ENCODE data around the gene DBP. TPM values are rescaled to one million over a fixed set of nuclear protein-coding genes. Genes with fewer than 3 reads are reported as not detected.

Gene DBP
- total RNA-seq, 1 experiment from 2014 or later = 12.6 TPM

DNA sequence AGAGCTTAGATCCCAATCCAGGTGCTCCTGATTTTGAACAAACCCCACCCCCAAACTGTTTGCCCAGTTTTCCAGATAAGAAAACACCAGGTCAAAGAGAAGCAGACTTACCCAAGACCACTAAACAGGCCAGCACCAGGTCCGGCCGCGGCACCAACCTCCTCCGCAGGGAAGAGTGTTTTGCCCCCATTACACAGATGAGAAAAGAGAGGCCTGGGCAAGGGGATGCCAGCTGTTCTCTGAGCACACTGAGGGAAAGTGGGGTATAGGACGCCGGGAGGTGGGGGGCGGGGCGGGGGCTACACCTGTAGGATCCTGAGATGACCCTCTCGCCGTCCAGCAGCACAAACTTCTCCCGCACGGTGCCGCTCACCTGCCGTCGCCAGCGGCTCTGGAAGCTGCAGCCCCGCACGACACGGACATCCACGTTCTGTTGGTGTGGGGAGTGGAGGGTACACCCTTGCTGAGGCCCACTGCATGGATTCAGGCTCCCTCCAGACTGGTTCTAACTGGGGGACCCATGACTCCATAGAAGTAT, 27.5 kb downstream of the DBP start:
- Histone ChIP-seq H3K9ac (ENCODE audit: extremely low read depth, insufficient read length, low read length) (no peak overlapping the region), H3T11ph (ENCODE audit: low read length) (no peak overlapping the region), H2BK20ac (ENCODE audit: low read depth, low read length, poor library complexity, severe bottlenecking) (no peak overlapping the region), H3K4me1 (ENCODE audit: insufficient read depth, low read length) (peaks cover 3% of the 10 kb centered on the region; the same call in 1 of the 2 replicates), H4K5ac (ENCODE audit: insufficient read length, low read depth, low read length) (no peak overlapping the region), H3K56ac (ENCODE audit: insufficient read length, low read depth, low read length) (no peak overlapping the region), H3K9me3 (ENCODE audit: control insufficient read depth, low read depth, low read length) (no peaks in the 10 kb centered on the region), H2BK5ac (ENCODE audit: insufficient read length, low read length) (no peak overlapping the region), H2BK120ac (ENCODE audit: low read depth, low read length, poor library complexity, severe bottlenecking) (no peak overlapping the region), H2BK12ac (ENCODE audit: insufficient read length, low read depth, low read length) (no peak overlapping the region), H3K23me2 (ENCODE audit: insufficient read length, low read depth, low read length, poor library complexity, severe bottlenecking) (no peaks in the 10 kb centered on the region), H3K79me1 (ENCODE audit: insufficient read depth, low read depth, low read length, poor library complexity, severe bottlenecking) (no peaks in the 10 kb centered on the region), H3K27ac (ENCODE audit: insufficient read length, low read depth, low read length) (no peak overlapping the region), H3K23ac (ENCODE audit: insufficient read length, low read depth, low read length) (no peak overlapping the region), H2BK15ac (ENCODE audit: low read depth, low read length) (no peak overlapping the region), H4K20me1 (ENCODE audit: control insufficient read depth, insufficient read depth, insufficient read length) (no peaks in the 10 kb centered on the region), H3K27me3 (ENCODE audit: insufficient read depth, low read length) (no peaks in the 10 kb centered on the region), H4K91ac (ENCODE audit: insufficient read length, low read depth, low read length) (no peak overlapping the region), H3K18ac (ENCODE audit: insufficient read length, low read depth, low read length) (no peak overlapping the region), H3K4ac (ENCODE audit: low read depth, low read length) (no peak overlapping the region), H4K8ac (replicated peaks; ENCODE audit: insufficient read length, low read depth, low read length) (no peak overlapping the region), H2AK5ac (ENCODE audit: insufficient read length, low read length) (no peak overlapping the region), H3K79me2 (ENCODE audit: insufficient read depth, low read length) (no peaks in the 10 kb centered on the region), H2AFZ (ENCODE audit: low read length) (no peak overlapping the region), H3K4me2 (ENCODE audit: insufficient read depth, insufficient read length, low read length) (no peak overlapping the region), H3K14ac (ENCODE audit: insufficient read depth, low read length) (no peak overlapping the region)
- no peak overlapping the region for H3K27ac Mint-ChIP-seq
- TF ChIP-seq, protein P1, sequence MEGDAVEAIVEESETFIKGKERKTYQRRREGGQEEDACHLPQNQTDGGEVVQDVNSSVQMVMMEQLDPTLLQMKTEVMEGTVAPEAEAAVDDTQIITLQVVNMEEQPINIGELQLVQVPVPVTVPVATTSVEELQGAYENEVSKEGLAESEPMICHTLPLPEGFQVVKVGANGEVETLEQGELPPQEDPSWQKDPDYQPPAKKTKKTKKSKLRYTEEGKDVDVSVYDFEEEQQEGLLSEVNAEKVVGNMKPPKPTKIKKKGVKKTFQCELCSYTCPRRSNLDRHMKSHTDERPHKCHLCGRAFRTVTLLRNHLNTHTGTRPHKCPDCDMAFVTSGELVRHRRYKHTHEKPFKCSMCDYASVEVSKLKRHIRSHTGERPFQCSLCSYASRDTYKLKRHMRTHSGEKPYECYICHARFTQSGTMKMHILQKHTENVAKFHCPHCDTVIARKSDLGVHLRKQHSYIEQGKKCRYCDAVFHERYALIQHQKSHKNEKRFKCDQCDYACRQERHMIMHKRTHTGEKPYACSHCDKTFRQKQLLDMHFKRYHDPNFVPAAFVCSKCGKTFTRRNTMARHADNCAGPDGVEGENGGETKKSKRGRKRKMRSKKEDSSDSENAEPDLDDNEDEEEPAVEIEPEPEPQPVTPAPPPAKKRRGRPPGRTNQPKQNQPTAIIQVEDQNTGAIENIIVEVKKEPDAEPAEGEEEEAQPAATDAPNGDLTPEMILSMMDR (conservative IDR thresholded peaks at IDR 0.05) = no peak
- no peak overlapping the region for H3K4me3 Mint-ChIP-seq
- peaks cover 5 to 20% (median 11%) of the 10 kb centered on the region in 3 experiments; a peak in 5 of 7 replicates for H3K36me3 Mint-ChIP-seq (ENCODE audit: insufficient read depth in 1 of 3, low read depth in 3 of 3)
- H3K27me3 Mint-ChIP-seq (ENCODE audit: low read depth) = no peaks in the 10 kb centered on the region; the same call in 1 of the 2 replicates
- H3K4me1 Mint-ChIP-seq = peaks cover 11 to 15% of the 10 kb centered on the region in 2 experiments
- DNase-seq = peak; percentile 26
- no CpG with 5 or more reads among the region's 20 CpGs for WGBS (ENCODE audit: extremely low coverage, insufficient read length, low lambda C conversion rate)
- no peaks in the 10 kb centered on the region; a peak in 1 of 5 replicates for H3K9me3 Mint-ChIP-seq
